Neural progenitor cell (in vitro differentiated cells): ENCODE results near the gene KIRREL3. TPM values are rescaled to one million over a fixed set of nuclear protein-coding genes. Genes with fewer than 3 reads are reported as not detected.

Experiments
- DNase-seq: peaks from one replicate; pipeline ENCODE4 v3.0.0-alpha.2; 2016; ENCODE audit warnings: low spot score
- H2AFZ ChIP-seq: fragments of 200-600 bp; sonication (generic); replicated peaks from 2 replicates; pipeline ENCODE4 v1.6.1; 2016; ENCODE audit warnings: antibody characterized with exemption
- H3F3A ChIP-seq: fragments of 200-600 bp; sonication (generic); 2 replicates; pipeline ENCODE4 v1.6.1; 2016; ENCODE audit warnings: antibody characterized with exemption, low read depth
- H3K27ac ChIP-seq: fragments of 200-600 bp; sonication (generic); 2 replicates; pipeline ENCODE4 v1.5.1; 2016; ENCODE audit warnings: mild to moderate bottlenecking
- H3K27me3 ChIP-seq: fragments of 200-600 bp; sonication (generic); 2 replicates; pipeline ENCODE4 v1.6.1; 2016; ENCODE audit warnings: mild to moderate bottlenecking, moderate library complexity
- H3K36me3 ChIP-seq: fragments of 200-600 bp; sonication (generic); 2 replicates; pipeline ENCODE4 v1.5.1; 2016
- H3K4me1 ChIP-seq: fragments of 200-600 bp; sonication (generic); 2 replicates; pipeline ENCODE4 v1.6.1; 2016; ENCODE audit warnings: mixed run types
- H3K4me2 ChIP-seq: fragments of 200-600 bp; sonication (generic); 2 replicates; pipeline ENCODE4 v1.6.1; 2016
- H3K4me3 ChIP-seq: fragments of 200-600 bp; sonication (generic); 2 replicates; pipeline ENCODE4 v1.5.1; 2016
- H3K79me2 ChIP-seq: fragments of 200-600 bp; sonication (generic); 2 replicates; pipeline ENCODE4 v1.6.1; 2016; ENCODE audit warnings: low read depth
- H3K9ac ChIP-seq: fragments of 200-600 bp; sonication (generic); 2 replicates; pipeline ENCODE4 v1.6.1; 2016
- H3K9me3 ChIP-seq: fragments of 200-600 bp; sonication (generic); 2 replicates; pipeline ENCODE4 v1.5.1; 2016; ENCODE audit warnings: low read depth
- H4K20me1 ChIP-seq: fragments of 200-600 bp; sonication (generic); 2 replicates; pipeline ENCODE4 v1.6.1; 2016; ENCODE audit warnings: low read depth
- H3K27ac Mint-ChIP-seq: 3 replicates; pipeline ENCODE4 v1.8.0; 2021; ENCODE audit warnings: mixed read lengths
- H3K27me3 Mint-ChIP-seq: 2 replicates; pipeline ENCODE4 v1.8.0; 2022; ENCODE audit warnings: low read depth, mild to moderate bottlenecking, inconsistent platforms, moderate library complexity, mixed read lengths; ENCODE audit not compliant: insufficient read depth
- H3K36me3 Mint-ChIP-seq: 3 replicates; pipeline ENCODE4 v1.8.0; 2021; ENCODE audit warnings: mixed read lengths
- H3K4me1 Mint-ChIP-seq: 3 replicates; pipeline ENCODE4 v1.8.0; 2021; ENCODE audit warnings: mixed read lengths
- H3K4me3 Mint-ChIP-seq: 3 replicates; pipeline ENCODE4 v1.8.0; 2021; ENCODE audit warnings: mild to moderate bottlenecking, moderate library complexity, mixed read lengths
- H3K9me3 Mint-ChIP-seq: 3 replicates; pipeline ENCODE4 v1.8.0; 2020; ENCODE audit warnings: mixed read lengths
- CTCF ChIP-seq: fragments of 200-600 bp; sonication (generic); IDR thresholded peaks from 2 replicates; pipeline ENCODE4 v1.5.1; 2017; ENCODE audit warnings: antibody characterized with exemption, mild to moderate bottlenecking
- EZH2 ChIP-seq: fragments of 200-600 bp; sonication (generic); IDR thresholded peaks from 2 replicates; pipeline ENCODE4 v1.6.1; 2017; ENCODE audit warnings: antibody characterized with exemption, mild to moderate bottlenecking, moderate library complexity
- EZH2phosphoT487 ChIP-seq: fragments of 200-600 bp; sonication (generic); IDR thresholded peaks from 2 replicates; pipeline ENCODE4 v1.6.1; 2017; ENCODE audit warnings: antibody characterized with exemption
- total RNA-seq: library from RNA; depleted of rRNA; stranded (reverse); fragments of >200 nt; gene quantifications from 2 replicates; pipeline ENCODE4 v1.2.3, GENCODE V29; 2015; ENCODE audit warnings: low replicate concordance

Gene KIRREL3
- total RNA-seq, 1 donor from 2014 or later = 1.1 TPM

- no peaks in the 10 kb centered on the region for H3K36me3 Mint-ChIP-seq
- Histone ChIP-seq H3K27me3 (no peaks in the 10 kb centered on the region), H3K4me1 (peaks cover 7% of the 10 kb centered on the region), H3K27ac (no peak overlapping the region), H3K36me3 (no peaks in the 10 kb centered on the region), H3K9me3 (no peaks in the 10 kb centered on the region), H2AFZ (no peak overlapping the region), H4K20me1 (no peaks in the 10 kb centered on the region), H3K9ac (no peak overlapping the region), H3F3A (no peaks in the 10 kb centered on the region), H3K4me2 (no peak overlapping the region), H3K4me3 (no peak overlapping the region), H3K79me2 (no peaks in the 10 kb centered on the region)
- H3K4me1 Mint-ChIP-seq = peaks cover 33% of the 10 kb centered on the region
- H3K9me3 Mint-ChIP-seq = no peaks in the 10 kb centered on the region
- H3K27me3 Mint-ChIP-seq = no peaks in the 10 kb centered on the region
- no peak overlapping the region for H3K4me3 Mint-ChIP-seq
- DNase-seq = no peak
- H3K27ac Mint-ChIP-seq = peak overlapping the region; percentile 47
- TF ChIP-seq EZH2phosphoT487 = no peak
- TF ChIP-seq CTCF = no peak
- no peak for TF ChIP-seq EZH2
These were observed 527.3 kb downstream of the KIRREL3 start for GRCh38 chr11:126473269-126473668.

GRCh38 chr11:126469311-126469710 is 531.3 kb downstream of the KIRREL3 start:
- no peaks in the 10 kb centered on the region for H3K36me3 ChIP-seq
- H2AFZ ChIP-seq = no peak overlapping the region
- peaks cover 4% of the 10 kb centered on the region for H3K4me1 ChIP-seq
- H3K27me3 Mint-ChIP-seq = peaks cover 2% of the 10 kb centered on the region
- no peak for DNase-seq
- peaks cover 9% of the 10 kb centered on the region for H3K4me1 Mint-ChIP-seq
- no peaks in the 10 kb centered on the region for H3K27me3 ChIP-seq
- H3F3A ChIP-seq = no peaks in the 10 kb centered on the region
- no peak overlapping the region for H3K27ac ChIP-seq
- H3K4me3 ChIP-seq = no peak overlapping the region
- no peaks in the 10 kb centered on the region for H3K9me3 Mint-ChIP-seq
- H3K4me3 Mint-ChIP-seq = no peak overlapping the region
- H3K9ac ChIP-seq = no peak overlapping the region
- H3K36me3 Mint-ChIP-seq = no peaks in the 10 kb centered on the region
- H3K9me3 ChIP-seq = no peaks in the 10 kb centered on the region
- no peaks in the 10 kb centered on the region for H3K79me2 ChIP-seq
- TF ChIP-seq EZH2 = no peak
- H4K20me1 ChIP-seq = no peaks in the 10 kb centered on the region
- no peak overlapping the region for H3K4me2 ChIP-seq
- H3K27ac Mint-ChIP-seq = no peak overlapping the region

- Histone ChIP-seq H3K36me3 (no peaks in the 10 kb centered on the region), H3K27ac (no peak overlapping the region)
- peaks cover 2% of the 10 kb centered on the region for H3K27me3 Mint-ChIP-seq
These were observed 532.5 kb downstream of the KIRREL3 start for GRCh38 chr11:126468102-126468521.

More at GRCh38 chr11:126468102-126468521, 532.5 kb downstream of the KIRREL3 start:
- Mint-ChIP-seq H3K9me3 (no peaks in the 10 kb centered on the region), H3K36me3 (no peaks in the 10 kb centered on the region), H3K27ac (no peak overlapping the region), H3K4me1 (peaks cover 9% of the 10 kb centered on the region), H3K4me3 (no peak overlapping the region)
- Histone ChIP-seq H2AFZ (no peak overlapping the region), H3F3A (no peaks in the 10 kb centered on the region), H3K4me1 (peaks cover 4% of the 10 kb centered on the region), H3K4me3 (no peak overlapping the region), H3K4me2 (no peak overlapping the region), H4K20me1 (no peaks in the 10 kb centered on the region), H3K79me2 (no peaks in the 10 kb centered on the region), H3K27me3 (no peaks in the 10 kb centered on the region), H3K9me3 (no peaks in the 10 kb centered on the region), H3K9ac (no peak overlapping the region)
- TF ChIP-seq EZH2 (no peak), EZH2phosphoT487 (no peak), CTCF (no peak)
- no peak for DNase-seq
